Ectodermal cell (in vitro differentiated cells): Measurements from ENCODE around the gene SLC6A20.

Experiments used
- H3K27ac ChIP-seq: 2 replicates; pipeline ENCODE4 v1.7.0; 2013; ENCODE audit warnings: mild to moderate bottlenecking, low read depth, low read length; ENCODE audit not compliant: insufficient read depth, poor library complexity, severe bottlenecking
- H3K27me3 ChIP-seq: 2 replicates; pipeline ENCODE4 v1.7.0; 2013; ENCODE audit warnings: mild to moderate bottlenecking, low read length; ENCODE audit not compliant: insufficient read depth, control insufficient read depth, poor library complexity, severe bottlenecking
- H3K36me3 ChIP-seq: one replicate; pipeline ENCODE4 v1.7.0; 2013; ENCODE audit warnings: low read length; ENCODE audit not compliant: control insufficient read depth, insufficient read depth
- H3K4me1 ChIP-seq: one replicate; pipeline ENCODE4 v1.7.0; 2013; ENCODE audit warnings: low read length; ENCODE audit not compliant: control insufficient read depth, insufficient read depth
- H3K4me3 ChIP-seq: 2 replicates; pipeline ENCODE4 v1.7.0; 2013; ENCODE audit warnings: low read depth, low read length, control low read depth; ENCODE audit not compliant: insufficient read depth
- H3K9me3 ChIP-seq: 2 replicates; pipeline ENCODE4 v1.7.0; 2013; ENCODE audit warnings: mild to moderate bottlenecking, low read length, moderate library complexity; ENCODE audit not compliant: control insufficient read depth
- WGBS, 2 experiments: methylation state at CpG; one replicate each; pipeline ENCODE4 v1.1.7; 2013; ENCODE audit warnings: missing lambda C conversion rate in 2 of 2; 5-methylcytosine and 5-hydroxymethylcytosine counted together

SLC6A20 gene

GRCh38 chr3:45802146-45802545 is 5.8 kb upstream of the SLC6A20 start:
- H3K27me3 ChIP-seq, result peaks cover 25% of the 10 kb centered on the region
- H3K36me3 ChIP-seq, result no peaks in the 10 kb centered on the region
- no peaks in the 10 kb centered on the region for H3K9me3 ChIP-seq
- H3K27ac ChIP-seq, result no peak overlapping the region
- 92 to 93% methylated on average over 8 to 9 of the region's 9 CpGs for WGBS, 2 experiments
- no peaks in the 10 kb centered on the region for H3K4me1 ChIP-seq
- no peak overlapping the region for H3K4me3 ChIP-seq

GRCh38 chr3:45800611-45801010 is 4.3 kb upstream of the SLC6A20 start:
- Histone ChIP-seq H3K36me3 (no peaks in the 10 kb centered on the region), H3K27me3 (peaks cover 40% of the 10 kb centered on the region), H3K4me1 (peaks cover 4% of the 10 kb centered on the region), H3K9me3 (no peaks in the 10 kb centered on the region), H3K4me3 (no peak overlapping the region), H3K27ac (no peak overlapping the region)
- WGBS, 2 experiments, result 85 to 89% methylated on average over 4 of the region's 4 CpGs

DNA sequence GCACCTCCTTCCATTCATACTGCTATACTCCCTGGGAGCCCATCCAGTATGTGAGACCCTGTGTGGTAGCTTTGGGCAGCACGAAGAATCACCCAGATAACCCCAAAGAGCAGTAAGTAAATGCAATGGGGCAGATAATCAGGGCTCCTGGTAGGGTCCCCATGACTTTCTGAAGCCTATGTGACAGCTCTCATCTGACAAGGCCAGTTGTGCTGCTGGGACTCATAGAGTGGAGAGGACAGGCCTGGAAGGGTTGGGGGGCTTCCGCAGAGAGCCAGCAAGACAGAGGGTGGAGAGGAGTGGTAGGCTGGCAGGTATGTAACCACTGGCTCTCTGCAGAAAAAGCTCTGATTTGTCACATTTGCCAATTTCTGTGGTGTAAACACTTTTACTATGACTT is 3.2 kb upstream of the SLC6A20 start:
- 93 to 98% methylated on average over 2 of the region's 2 CpGs for WGBS, 2 experiments
- Histone ChIP-seq H3K27ac (no peak overlapping the region), H3K4me3 (no peak overlapping the region), H3K9me3 (no peaks in the 10 kb centered on the region), H3K4me1 (peaks cover 5% of the 10 kb centered on the region), H3K36me3 (no peaks in the 10 kb centered on the region), H3K27me3 (peaks cover 50% of the 10 kb centered on the region)

DNA sequence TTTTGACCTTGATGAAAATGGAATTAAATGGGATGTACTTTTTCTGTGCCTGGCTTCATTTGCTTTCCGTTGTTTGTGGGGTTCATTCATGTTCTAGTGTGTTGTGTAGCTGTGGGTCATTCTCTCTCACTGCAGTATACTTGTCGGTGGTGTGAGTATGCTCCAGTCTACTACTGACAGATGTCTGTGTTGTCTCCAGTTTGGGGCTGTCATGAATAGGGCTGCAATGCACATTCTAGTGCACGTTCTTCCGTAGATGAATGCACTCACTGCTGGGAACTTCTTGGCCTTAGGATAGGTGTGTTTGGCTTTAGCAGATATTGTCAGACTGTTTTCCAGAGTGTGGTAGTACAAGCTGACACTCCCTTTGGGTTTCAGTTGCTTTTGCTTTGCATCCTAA is 1.7 kb upstream of the SLC6A20 start:
- Histone ChIP-seq H3K27ac (no peak overlapping the region), H3K36me3 (no peaks in the 10 kb centered on the region), H3K27me3 (peaks cover 66% of the 10 kb centered on the region), H3K4me3 (no peak overlapping the region), H3K4me1 (peaks cover 5% of the 10 kb centered on the region), H3K9me3 (no peaks in the 10 kb centered on the region)
- WGBS, 2 experiments, result 88 to 90% methylated on average over 4 of the region's 4 CpGs

DNA sequence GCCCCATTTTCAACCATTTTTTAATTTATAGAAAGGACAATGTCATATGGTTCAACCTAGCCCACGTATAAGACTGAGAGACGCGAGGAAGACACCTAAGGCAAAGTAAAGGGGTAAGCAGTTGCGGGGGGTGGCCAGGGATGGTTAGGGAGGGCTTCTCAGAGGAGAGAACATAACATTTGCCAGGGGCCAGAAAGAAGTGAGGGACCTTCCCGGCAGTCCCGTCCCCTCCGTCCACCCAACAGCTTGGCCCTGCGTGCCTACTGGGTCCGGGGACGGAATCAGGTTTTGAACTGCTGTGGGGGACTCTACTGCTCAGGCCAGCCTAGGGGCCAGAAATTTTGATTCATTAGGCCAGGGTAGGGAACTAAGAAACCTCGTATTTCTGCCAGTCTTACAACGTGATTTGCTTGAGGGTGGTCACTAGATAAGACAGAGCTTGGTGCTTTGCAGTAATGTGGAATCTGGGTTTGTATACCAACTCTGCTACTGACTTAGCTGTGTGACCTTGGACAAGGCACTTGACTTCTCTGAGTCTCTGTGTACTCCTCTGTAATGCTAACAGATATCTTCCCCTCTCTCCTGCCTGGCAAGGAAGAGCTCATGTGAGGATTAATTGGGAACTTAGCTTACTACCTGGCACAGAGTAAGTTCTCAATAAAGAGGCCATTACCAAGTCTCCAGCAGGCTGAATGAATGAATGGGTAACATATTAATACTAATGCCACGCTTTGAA is 734 bp upstream of the SLC6A20 start:
- Histone ChIP-seq H3K27ac (no peak overlapping the region), H3K9me3 (no peaks in the 10 kb centered on the region), H3K4me1 (peaks cover 5% of the 10 kb centered on the region), H3K36me3 (no peaks in the 10 kb centered on the region), H3K27me3 (peaks cover 71% of the 10 kb centered on the region), H3K4me3 (no peak overlapping the region)
- 69 to 73% methylated on average over 12 to 13 of the region's 13 CpGs for WGBS, 2 experiments

- H3K4me3 ChIP-seq, result no peak overlapping the region
- H3K27ac ChIP-seq, result no peak overlapping the region
- H3K27me3 ChIP-seq, result peaks cover 71% of the 10 kb centered on the region
- H3K36me3 ChIP-seq, result no peaks in the 10 kb centered on the region
- peaks cover 5% of the 10 kb centered on the region for H3K4me1 ChIP-seq
- WGBS, 2 experiments, result 26 to 27% methylated on average over 12 to 14 of the region's 14 CpGs
- H3K9me3 ChIP-seq, result no peaks in the 10 kb centered on the region
Measured at GRCh38 chr3:45795509-45795881, 841 bp downstream of the SLC6A20 start.

DNA sequence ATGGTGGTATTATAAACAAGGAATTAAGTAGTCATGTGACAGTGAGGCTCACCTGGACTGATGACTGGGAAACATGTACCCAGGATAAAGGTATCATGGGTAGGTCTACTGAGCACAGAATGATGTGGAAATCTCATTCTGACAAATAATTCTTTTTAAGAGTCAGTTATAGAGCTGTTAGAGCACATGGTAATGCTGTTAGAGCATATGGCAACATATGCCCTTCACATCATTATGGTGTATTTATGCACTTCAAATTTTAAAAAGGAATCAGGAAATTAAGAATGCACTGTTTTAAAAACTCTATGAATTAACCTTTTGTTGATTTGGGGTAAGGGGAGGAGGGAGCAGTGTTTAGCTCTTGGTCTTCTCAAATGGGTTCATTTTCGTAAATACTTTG is 1.7 kb downstream of the SLC6A20 start:
- peaks cover 5% of the 10 kb centered on the region for H3K4me1 ChIP-seq
- peaks cover 2% of the 10 kb centered on the region for H3K9me3 ChIP-seq
- H3K27me3 ChIP-seq, result peaks cover 70% of the 10 kb centered on the region
- no peak overlapping the region for H3K4me3 ChIP-seq
- no peak overlapping the region for H3K27ac ChIP-seq
- WGBS, 2 experiments, result 60 to 71% methylated on average over 1 of the region's 1 CpG
- H3K36me3 ChIP-seq, result no peaks in the 10 kb centered on the region

- WGBS, 2 experiments, result 93 to 96% methylated on average over 5 of the region's 5 CpGs
- Histone ChIP-seq H3K9me3 (peaks cover 2% of the 10 kb centered on the region), H3K4me1 (peaks cover 5% of the 10 kb centered on the region), H3K36me3 (no peaks in the 10 kb centered on the region), H3K27me3 (peaks cover 65% of the 10 kb centered on the region), H3K27ac (no peak overlapping the region), H3K4me3 (no peak overlapping the region)
Measured at GRCh38 chr3:45794177-45794560, 2.2 kb downstream of the SLC6A20 start.

DNA sequence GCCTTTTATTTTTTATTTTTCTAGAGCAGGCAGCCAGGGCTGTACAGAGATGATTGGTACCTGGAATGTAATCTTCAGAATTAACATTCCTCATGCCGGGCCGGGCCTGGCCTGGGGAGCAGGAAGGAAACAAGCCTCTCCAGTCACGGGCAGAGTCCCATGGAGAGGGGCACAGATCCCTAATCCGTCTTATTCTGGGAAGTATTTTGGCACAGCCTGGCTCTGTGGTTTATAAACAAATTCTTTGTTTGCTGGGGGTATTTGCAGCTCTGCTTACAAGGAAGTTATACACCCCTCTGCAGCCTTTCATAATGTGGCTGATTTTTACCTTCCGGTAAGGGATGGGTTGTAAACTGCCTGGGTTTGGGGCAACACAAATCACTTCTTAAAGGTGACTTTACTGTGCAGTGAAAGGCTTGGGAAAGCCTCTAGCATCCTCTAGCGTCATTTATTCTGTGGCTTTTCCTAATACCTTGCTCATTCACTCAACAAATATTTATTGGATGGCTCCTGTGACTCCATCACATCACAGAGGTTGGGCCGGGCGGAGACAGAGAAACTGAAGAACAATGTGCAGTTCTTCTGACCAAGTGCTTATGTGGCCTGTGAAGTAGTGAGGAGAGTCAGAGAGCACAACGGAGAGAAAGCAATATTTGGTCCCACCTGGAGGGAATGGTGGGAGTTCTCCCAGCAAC is 2.7 kb downstream of the SLC6A20 start:
- H3K27ac ChIP-seq, result no peak overlapping the region
- 79 to 85% methylated on average over 9 of the region's 9 CpGs for WGBS, 2 experiments
- peaks cover 2% of the 10 kb centered on the region for H3K9me3 ChIP-seq
- peaks cover 60% of the 10 kb centered on the region for H3K27me3 ChIP-seq
- no peaks in the 10 kb centered on the region for H3K36me3 ChIP-seq
- H3K4me1 ChIP-seq, result peaks cover 5% of the 10 kb centered on the region
- H3K4me3 ChIP-seq, result no peak overlapping the region

DNA sequence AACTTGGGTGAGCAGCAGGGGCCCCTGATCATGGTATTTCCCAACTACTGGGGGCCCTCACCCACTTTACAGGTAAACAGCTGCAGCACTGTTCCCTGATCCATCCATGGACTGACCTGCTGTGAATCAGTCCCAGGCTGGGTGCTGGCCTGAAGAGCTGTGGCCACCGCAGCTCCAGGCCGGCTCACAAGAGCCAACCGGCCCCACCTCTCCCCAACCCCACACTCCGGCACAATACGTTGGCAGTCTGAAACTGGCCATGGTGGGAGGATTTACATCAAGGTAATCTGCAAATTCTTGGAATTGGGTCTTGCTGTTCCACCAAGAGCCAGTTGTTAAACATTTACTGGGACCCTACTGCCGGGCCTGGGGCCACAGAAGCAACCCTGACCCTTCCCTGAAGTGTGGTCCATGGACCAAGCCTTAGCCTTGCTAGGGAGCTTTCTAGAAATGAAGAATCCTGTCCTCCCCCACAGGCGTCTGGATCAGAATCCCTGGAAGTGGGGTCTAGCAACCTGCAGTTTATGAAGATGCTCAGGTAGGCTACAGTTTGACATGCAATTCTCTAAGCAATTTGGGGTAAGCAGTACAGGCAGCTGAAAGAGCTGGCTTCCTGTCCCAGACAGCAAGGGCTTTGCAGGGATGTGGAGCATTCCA is 3.7 kb downstream of the SLC6A20 start:
- 89 to 92% methylated on average over 7 of the region's 7 CpGs for WGBS, 2 experiments
- Histone ChIP-seq H3K9me3 (peaks cover 2% of the 10 kb centered on the region), H3K4me3 (no peak overlapping the region), H3K27ac (no peak overlapping the region), H3K36me3 (no peaks in the 10 kb centered on the region), H3K27me3 (peaks cover 51% of the 10 kb centered on the region), H3K4me1 (peaks cover 5% of the 10 kb centered on the region)
